PC-3 (cell line): ENCODE data around the gene MAMDC2. TPM values are rescaled to one million over a fixed set of nuclear protein-coding genes. Genes with fewer than 3 reads are reported as not detected.

Source experiments
- ATAC-seq: fragments of 200-7000 bp; cut with Tn5 transposase; 2 replicates; pipeline ENCODE4 v1.9.1; 2020; ENCODE audit warnings: mild to moderate bottlenecking, moderate library complexity
- BruUV-seq: library from RNA; stranded (reverse); fragments of 400-500 nt; replicated peaks from 2 replicates; lab custom pipeline; 2021; lab: Mats Ljungman, UMichigan
- CTCF ChIA-PET: fragments of 300-600 bp; sonication (Branson Sonifier 250); formaldehyde crosslinking; loops from one replicate; lab custom pipeline; 2022; ENCODE audit warnings: antibody characterized with exemption; lab: Charles Lee
- POLR2A ChIA-PET: fragments of 300-600 bp; sonication (Branson Sonifier 250); formaldehyde crosslinking; loops from one replicate; lab custom pipeline; 2022; ENCODE audit warnings: antibody characterized with exemption; ENCODE audit not compliant: unreplicated experiment; lab: Charles Lee
- DNase-seq: peaks from one replicate; pipeline ENCODE4 v3.0.0-alpha.2; 2015
- H2AFZ ChIP-seq: fragments of 300-600 bp; sonication (generic); 2 replicates; pipeline ENCODE4 v1.6.0; 2016; ENCODE audit warnings: antibody characterized with exemption, low read length
- H3F3A ChIP-seq: fragments of 300-600 bp; sonication (generic); one replicate; pipeline ENCODE4 v1.6.0; 2017; ENCODE audit warnings: antibody characterized with exemption, low read length, control low read depth, mild to moderate bottlenecking; ENCODE audit not compliant: unreplicated experiment
- H3K27ac ChIP-seq: fragments of 300-600 bp; sonication (generic); 2 replicates; pipeline ENCODE4 v1.5.1; 2016; ENCODE audit warnings: mild to moderate bottlenecking, low read length
- H3K27me3 ChIP-seq: fragments of 300-600 bp; sonication (generic); 2 replicates; pipeline ENCODE4 v1.6.1; 2016; ENCODE audit warnings: low read length, mixed read lengths
- H3K36me3 ChIP-seq: fragments of 300-600 bp; sonication (generic); 2 replicates; pipeline ENCODE4 v1.6.1; 2016; ENCODE audit warnings: low read depth, mixed run types, low read length, mixed read lengths
- H3K4me1 ChIP-seq: fragments of 300-600 bp; sonication (generic); 2 replicates; pipeline ENCODE4 v1.5.1; 2016; ENCODE audit warnings: low read length; ENCODE audit not compliant: insufficient read depth
- H3K4me2 ChIP-seq: fragments of 300-600 bp; sonication (generic); 2 replicates; pipeline ENCODE4 v1.6.0; 2016; ENCODE audit warnings: low read length
- H3K4me3 ChIP-seq: fragments of 300-600 bp; sonication (generic); 2 replicates; pipeline ENCODE4 v1.5.1; 2016; ENCODE audit warnings: mild to moderate bottlenecking, low read length, mixed read lengths
- H3K79me2 ChIP-seq: fragments of 300-600 bp; sonication (generic); 2 replicates; pipeline ENCODE4 v1.6.1; 2017; ENCODE audit warnings: low read length, mixed read lengths
- H3K9ac ChIP-seq: fragments of 300-600 bp; sonication (generic); 2 replicates; pipeline ENCODE4 v1.6.0; 2016; ENCODE audit warnings: mild to moderate bottlenecking, low read length
- H3K9me2 ChIP-seq: fragments of 300-600 bp; sonication (generic); replicated peaks from 2 replicates; pipeline ENCODE4 v1.6.1; 2016; ENCODE audit warnings: mixed run types, low read length, mixed read lengths
- H3K9me3 ChIP-seq: fragments of 300-600 bp; sonication (generic); 2 replicates; pipeline ENCODE4 v1.6.1; 2016; ENCODE audit warnings: low read length, mixed read lengths
- H4K20me1 ChIP-seq: fragments of 300-600 bp; sonication (generic); 2 replicates; pipeline ENCODE4 v1.6.1; 2016; ENCODE audit warnings: low read length, mixed read lengths
- CTCF ChIP-seq: fragments of 300-600 bp; sonication (generic); conservative IDR thresholded peaks from 2 replicates; pipeline ENCODE4 v1.5.1; 2017; ENCODE audit warnings: antibody characterized with exemption, low read depth, mild to moderate bottlenecking, low read length
- EZH2 ChIP-seq: fragments of 300-600 bp; sonication (generic); IDR thresholded peaks from one replicate; pipeline ENCODE4 v1.6.1; 2017; ENCODE audit warnings: antibody characterized with exemption, mild to moderate bottlenecking, low read length; ENCODE audit not compliant: unreplicated experiment
- EZH2phosphoT487 ChIP-seq: fragments of 300-600 bp; sonication (generic); IDR thresholded peaks from 2 replicates; pipeline ENCODE4 v1.6.1; 2018; ENCODE audit warnings: mild to moderate bottlenecking, antibody characterized with exemption, low read length, borderline replicate concordance
- intact Hi-C: fragments of 100-400 bp; cut with micrococcal nuclease; formaldehyde crosslinking; loops from 2 replicates; pipeline ENCODE4 v1.9.0; 2023
- total RNA-seq: library from RNA; depleted of rRNA; stranded (reverse); fragments of >200 nt; gene quantifications from 2 replicates; pipeline ENCODE4 v1.2.3, GENCODE V29; 2014

Gene MAMDC2
- total RNA-seq, 1 experiment from 2014 or later: not detected

- TF ChIP-seq EZH2: no peak
- no peak for TF ChIP-seq EZH2phosphoT487
- no peak for TF ChIP-seq CTCF
- no peaks in the 10 kb centered on the region for H3F3A ChIP-seq
- H3K27me3 ChIP-seq: 0 out of 2 replicates have a peak, but pooled peaks cover 5% of the 10 kb centered on the region
- no peak for ATAC-seq
- no peak overlapping the region for H3K4me2 ChIP-seq
- no peak overlapping the region for H3K27ac ChIP-seq
- H3K36me3 ChIP-seq: no peaks in the 10 kb centered on the region
- BruUV-seq: no TSS peak
- no peak overlapping the region for H3K9ac ChIP-seq
- DNase-seq: no peak
- no peaks in the 10 kb centered on the region for H4K20me1 ChIP-seq
- no peaks in the 10 kb centered on the region for H3K4me1 ChIP-seq
- H3K9me3 ChIP-seq: no peaks in the 10 kb centered on the region
- H3K9me2 ChIP-seq: no peaks in the 10 kb centered on the region
- ChIA-PET POLR2A (no interaction called here), CTCF (no interaction called here)
- H3K79me2 ChIP-seq: no peaks in the 10 kb centered on the region
- no peak overlapping the region for H2AFZ ChIP-seq
- no peak overlapping the region for H3K4me3 ChIP-seq
- intact Hi-C loops: no loop called here
Observed at GRCh38 chr9:70097187-70097586, 53.5 kb downstream of the MAMDC2 start.

- Histone ChIP-seq H2AFZ (no peak overlapping the region), H3K27me3 (0 out of 2 replicates have a peak, but pooled peaks cover 5% of the 10 kb centered on the region), H3K4me3 (no peak overlapping the region), H3K9me2 (no peaks in the 10 kb centered on the region), H3K4me1 (no peaks in the 10 kb centered on the region), H3K36me3 (no peaks in the 10 kb centered on the region), H3K27ac (no peak overlapping the region), H3F3A (no peaks in the 10 kb centered on the region), H3K9ac (no peak overlapping the region), H4K20me1 (no peaks in the 10 kb centered on the region), H3K4me2 (no peak overlapping the region), H3K79me2 (no peaks in the 10 kb centered on the region), H3K9me3 (no peaks in the 10 kb centered on the region)
- no TSS peak for BruUV-seq
- no peak for TF ChIP-seq CTCF
- TF ChIP-seq EZH2: no peak
- no peak for TF ChIP-seq EZH2phosphoT487
- no peak for ATAC-seq
- ChIA-PET POLR2A (no interaction called here), CTCF (no interaction called here)
- intact Hi-C loops: no loop called here
- DNase-seq: no peak
Observed at GRCh38 chr9:70100362-70100761, 56.7 kb downstream of the MAMDC2 start.

GRCh38 chr9:70101265-70101664 is 57.6 kb downstream of the MAMDC2 start:
- Histone ChIP-seq H4K20me1 (no peaks in the 10 kb centered on the region), H3K9ac (no peak overlapping the region), H3K4me1 (no peaks in the 10 kb centered on the region), H3K79me2 (no peaks in the 10 kb centered on the region), H3F3A (no peaks in the 10 kb centered on the region), H3K27ac (no peak overlapping the region), H3K27me3 (0 out of 2 replicates have a peak, but pooled peaks cover 5% of the 10 kb centered on the region), H3K4me2 (no peak overlapping the region), H3K9me2 (no peaks in the 10 kb centered on the region), H2AFZ (no peak overlapping the region), H3K9me3 (no peaks in the 10 kb centered on the region), H3K36me3 (no peaks in the 10 kb centered on the region), H3K4me3 (no peak overlapping the region)
- ATAC-seq (no peak), DNase-seq (no peak)
- ChIA-PET CTCF (no interaction called here), POLR2A (no interaction called here)
- TF ChIP-seq EZH2: no peak
- TF ChIP-seq CTCF: no peak
- no peak for TF ChIP-seq EZH2phosphoT487
- intact Hi-C loops: no loop called here
- no TSS peak for BruUV-seq
